Immature natural killer cell (primary cell): ENCODE data around the gene PTMS. TPM values are rescaled to one million over a fixed set of nuclear protein-coding genes. Genes with fewer than 3 reads are reported as not detected.
A peak's percentile ranks its signal among the peaks of the same experiment; 100 is the strongest.

ENCODE experiments used
- DNase-seq, 3 donors: peaks; one replicate each; pipeline ENCODE4 v3.0.0; 2022; ENCODE audit warnings: mixed read lengths in 1 of 3
- H3K27ac Mint-ChIP-seq, 6 donors: one replicate each; pipeline ENCODE4 v1.8.0; 2020; ENCODE audit warnings: mixed read lengths in 6 of 6, mild to moderate bottlenecking in 5 of 6, inconsistent platforms in 4 of 6, moderate library complexity in 3 of 6
- H3K27me3 Mint-ChIP-seq, 3 donors: one replicate each; pipeline ENCODE4 v1.8.0; 2020 to 2021; ENCODE audit warnings: low read depth in 3 of 3, mild to moderate bottlenecking in 3 of 3, mixed read lengths in 3 of 3, moderate library complexity in 3 of 3, inconsistent platforms in 1 of 3
- H3K36me3 Mint-ChIP-seq, 3 donors: one replicate each; pipeline ENCODE4 v1.8.0; 2020; ENCODE audit warnings: mixed read lengths in 3 of 3, inconsistent platforms in 2 of 3, mild to moderate bottlenecking in 2 of 3
- H3K4me1 Mint-ChIP-seq, 2 donors: one replicate each; pipeline ENCODE4 v1.8.0; 2020; ENCODE audit warnings: inconsistent platforms in 2 of 2, mild to moderate bottlenecking in 2 of 2, mixed read lengths in 2 of 2, moderate library complexity in 1 of 2
- H3K4me3 Mint-ChIP-seq, 5 donors: one replicate each; pipeline ENCODE4 v1.8.0; 2020; ENCODE audit warnings: mild to moderate bottlenecking in 5 of 5, mixed read lengths in 5 of 5, inconsistent platforms in 3 of 5, moderate library complexity in 3 of 5
- H3K9me3 Mint-ChIP-seq, 6 donors: one replicate each; pipeline ENCODE4 v1.8.0; 2020; ENCODE audit warnings: mild to moderate bottlenecking in 6 of 6, mixed read lengths in 6 of 6, inconsistent platforms in 4 of 6, moderate library complexity in 3 of 6
- polyA plus RNA-seq, 3 donors: library from polyadenylated mRNA; unstranded; fragments of 300-500 nt; fragmentation: Illumina TruSeq; gene quantifications; one replicate each; pipeline ENCODE4 v1.2.3, GENCODE V29; 2021

PTMS gene, protein sequence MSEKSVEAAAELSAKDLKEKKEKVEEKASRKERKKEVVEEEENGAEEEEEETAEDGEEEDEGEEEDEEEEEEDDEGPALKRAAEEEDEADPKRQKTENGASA
- polyA plus RNA-seq, result 1 to 10 TPM in 2 of 3 donors, under 1 TPM in 1; 0.40 to 8.0 (median 4.9) TPM

DNA sequence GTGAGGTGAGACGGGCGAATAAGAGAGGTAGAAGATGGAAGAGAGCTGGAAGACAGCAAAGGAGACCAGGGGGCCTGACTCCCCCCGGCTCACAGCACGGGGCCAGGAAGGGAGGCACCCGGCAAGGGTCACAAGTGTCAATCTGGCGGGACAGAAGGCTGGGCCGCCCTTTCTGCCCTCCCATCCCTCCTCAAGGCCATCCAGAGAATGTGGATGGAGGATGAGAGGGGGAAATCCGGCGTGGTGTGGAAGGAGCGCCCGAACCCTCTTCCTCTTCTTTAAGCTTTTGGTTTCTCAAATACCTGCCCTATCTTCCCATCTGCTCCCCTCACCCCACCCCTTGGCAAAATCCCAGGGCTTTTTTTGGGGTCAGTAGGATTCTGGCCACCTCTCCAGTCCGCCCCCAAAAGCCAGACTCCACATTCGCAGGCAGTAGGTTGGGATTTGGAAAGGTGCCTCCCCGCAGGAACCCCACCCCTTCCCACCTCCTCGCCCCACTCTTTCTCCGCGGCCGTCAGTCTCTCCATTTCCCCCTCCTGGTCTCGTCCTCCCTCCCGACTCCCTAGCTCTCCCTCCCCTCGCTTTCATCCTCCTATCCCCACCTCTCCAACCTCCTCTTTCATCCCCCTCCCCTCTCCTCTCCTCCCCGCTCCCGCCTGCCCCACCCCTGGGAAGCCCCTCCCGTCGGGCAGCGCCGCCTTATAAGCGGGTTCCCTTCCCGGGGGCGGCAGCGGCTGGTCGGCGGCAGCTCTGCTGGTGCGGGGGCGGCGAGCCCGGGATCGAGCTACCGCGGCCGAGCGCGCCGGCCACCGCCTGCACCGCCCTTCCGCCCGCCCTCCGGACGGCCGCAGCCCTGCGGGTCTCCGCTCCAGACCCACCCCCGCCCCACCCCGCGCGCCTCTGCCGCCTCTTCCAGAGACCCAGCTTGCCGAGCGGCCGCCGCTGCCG is at the start of gene PTMS:
Gene PTMS (plus strand): TSS at position 730 of the 948 bp plus-strand sequence. CDS start 343 bp downstream, outside the sequence.
- H3K9me3 Mint-ChIP-seq, result no peaks in the 10 kb centered on the region
- H3K27ac Mint-ChIP-seq, result peak within 1 kb of the TSS in 4 of 6 donors; percentile 30 to 83 (median 46)
- peaks cover 26 to 31% of the 10 kb centered on the region in 2 donors for H3K4me1 Mint-ChIP-seq
- no peak for DNase-seq
- H3K27me3 Mint-ChIP-seq, result peaks cover 14 to 19% (median 15%) of the 10 kb centered on the region in 3 donors
- peak within 1 kb of the TSS; percentile 80 to 88 (median 86) for H3K4me3 Mint-ChIP-seq
- H3K36me3 Mint-ChIP-seq, result no peaks in the 10 kb centered on the region

DNA sequence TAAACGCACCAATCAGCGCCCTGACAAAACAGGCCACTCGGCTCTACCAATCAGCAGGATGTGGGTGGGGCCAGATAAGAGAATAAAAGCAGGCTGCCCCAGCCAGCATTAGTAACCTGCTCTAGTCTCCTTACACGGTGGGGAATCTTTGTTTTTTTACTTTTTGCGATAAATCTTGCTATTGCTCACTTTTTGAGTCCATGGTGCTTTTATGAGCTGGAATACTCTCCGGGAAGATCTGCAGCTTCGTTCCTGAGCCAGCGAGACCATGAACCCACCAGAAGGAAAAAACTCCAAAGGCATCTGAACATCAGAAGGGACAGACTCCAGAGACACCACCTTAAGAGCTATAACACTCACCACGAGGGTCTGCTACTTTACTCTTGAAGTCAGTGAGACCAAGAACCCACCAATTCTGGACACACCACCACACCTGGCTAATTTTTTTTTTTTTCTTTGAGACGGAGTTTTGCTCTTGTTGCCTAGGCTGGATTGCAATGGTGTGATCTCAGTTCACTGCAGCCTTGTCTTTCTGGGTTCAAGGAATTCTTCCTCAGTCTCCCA is 49.2 kb upstream of the PTMS start:
- no peak for DNase-seq
- Mint-ChIP-seq H3K9me3 (no peaks in the 10 kb centered on the region), H3K27me3 (peaks cover 0 to 8% (median 4%) of the 10 kb centered on the region in 3 donors), H3K36me3 (no peaks in the 10 kb centered on the region), H3K4me3 (no peak overlapping the region), H3K4me1 (no peaks in the 10 kb centered on the region), H3K27ac (no peak overlapping the region)

- peak overlapping the region in 2 of 5 donors; percentile 92 to 96 for H3K4me3 Mint-ChIP-seq
- H3K27ac Mint-ChIP-seq, result peak overlapping the region in 2 of 6 donors; percentile 5 to 66
- peaks cover 24 to 33% of the 10 kb centered on the region in 2 donors for H3K4me1 Mint-ChIP-seq
- peaks cover 9 to 13% (median 12%) of the 10 kb centered on the region in 3 donors for H3K27me3 Mint-ChIP-seq
- no peak for DNase-seq
- H3K9me3 Mint-ChIP-seq, result peaks cover 0 to 2% (median 0%) of the 10 kb centered on the region in 6 donors
- H3K36me3 Mint-ChIP-seq, result peaks cover 0 to 5% (median 5%) of the 10 kb centered on the region in 3 donors
Observed at GRCh38 chr12:6722863-6723262, 43.3 kb upstream of the PTMS start.

GRCh38 chr12:6723607-6724408 is 42.4 kb upstream of the PTMS start, which contains the start of gene COPS7A:
COPS7A (plus strand) TSS chr12:6724046; CDS start chr12:6724657, 611 bp downstream.
- Mint-ChIP-seq H3K9me3 (peaks cover 0 to 2% (median 0%) of the 10 kb centered on the region in 6 donors), H3K4me3 (peak within 1 kb of the TSS; percentile 87 to 98 (median 92)), H3K4me1 (peaks cover 24 to 33% of the 10 kb centered on the region in 2 donors), H3K36me3 (peaks cover 0 to 11% (median 10%) of the 10 kb centered on the region in 3 donors), H3K27me3 (peaks cover 9 to 13% (median 12%) of the 10 kb centered on the region in 3 donors), H3K27ac (peak within 1 kb of the TSS; percentile 91 to 99 (median 98))
- peak; percentile 97 to 98 (median 97) for DNase-seq

DNA sequence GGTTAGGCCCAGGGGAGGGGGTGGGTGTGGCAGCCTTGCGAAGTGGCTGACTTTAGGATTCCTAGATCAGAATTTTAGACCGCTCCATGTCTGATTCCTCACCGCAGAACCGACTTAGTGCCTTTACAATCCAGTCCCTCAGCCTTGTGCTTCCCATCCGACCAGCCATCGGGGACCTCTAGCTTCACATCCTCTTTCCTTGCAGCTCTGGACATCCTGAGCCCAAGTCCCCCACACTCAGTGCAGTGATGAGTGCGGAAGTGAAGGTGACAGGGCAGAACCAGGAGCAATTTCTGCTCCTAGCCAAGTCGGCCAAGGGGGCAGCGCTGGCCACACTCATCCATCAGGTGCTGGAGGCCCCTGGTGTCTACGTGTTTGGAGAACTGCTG is 41.8 kb upstream of the PTMS start:
- DNase-seq, result peak in 1 of 3 donors; percentile 26
- H3K4me3 Mint-ChIP-seq, result peak overlapping the region; percentile 87 to 98 (median 92)
- peaks cover 0 to 2% (median 0%) of the 10 kb centered on the region in 6 donors for H3K9me3 Mint-ChIP-seq
- peaks cover 24 to 33% of the 10 kb centered on the region in 2 donors for H3K4me1 Mint-ChIP-seq
- H3K27ac Mint-ChIP-seq, result peak overlapping the region; percentile 91 to 99 (median 98)
- H3K36me3 Mint-ChIP-seq, result peaks cover 2 to 17% (median 12%) of the 10 kb centered on the region in 3 donors
- H3K27me3 Mint-ChIP-seq, result peaks cover 9 to 12% (median 11%) of the 10 kb centered on the region in 3 donors

- H3K9me3 Mint-ChIP-seq, result peaks cover 0 to 2% (median 0%) of the 10 kb centered on the region in 6 donors
- H3K27me3 Mint-ChIP-seq, result peaks cover 9 to 11% (median 9%) of the 10 kb centered on the region in 3 donors
- DNase-seq, result no peak
- H3K4me1 Mint-ChIP-seq, result peaks cover 24 to 33% of the 10 kb centered on the region in 2 donors
- peak overlapping the region; percentile 39 to 92 (median 54) for H3K4me3 Mint-ChIP-seq
- H3K36me3 Mint-ChIP-seq, result peaks cover 9 to 27% (median 12%) of the 10 kb centered on the region in 3 donors
- peak overlapping the region; percentile 10 to 76 (median 56) for H3K27ac Mint-ChIP-seq
Observed at GRCh38 chr12:6725350-6725749, 40.8 kb upstream of the PTMS start.

DNA sequence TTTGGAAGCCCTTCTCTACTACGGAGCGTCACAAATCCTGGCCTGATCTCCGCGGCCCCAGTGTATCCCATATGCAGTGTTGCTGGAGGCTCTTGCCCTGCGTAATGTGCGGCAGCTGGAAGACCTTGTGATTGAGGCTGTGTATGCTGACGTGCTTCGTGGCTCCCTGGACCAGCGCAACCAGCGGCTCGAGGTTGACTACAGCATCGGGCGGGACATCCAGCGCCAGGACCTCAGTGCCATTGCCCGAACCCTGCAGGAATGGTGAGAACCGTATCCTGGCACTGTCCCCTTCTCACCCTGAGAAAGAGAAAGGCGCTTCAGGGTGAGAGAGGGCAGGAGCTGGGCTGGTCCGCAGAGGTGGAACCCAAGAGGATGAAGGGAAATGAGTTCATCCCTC is 37.0 kb upstream of the PTMS start:
- no peak for DNase-seq
- Mint-ChIP-seq H3K9me3 (no peaks in the 10 kb centered on the region), H3K4me3 (no peak overlapping the region), H3K27me3 (peaks cover 0 to 3% (median under 1%) of the 10 kb centered on the region in 3 donors), H3K27ac (no peak overlapping the region), H3K4me1 (peaks cover 16 to 23% of the 10 kb centered on the region in 2 donors), H3K36me3 (peaks cover 17 to 37% (median 17%) of the 10 kb centered on the region in 3 donors)

DNA sequence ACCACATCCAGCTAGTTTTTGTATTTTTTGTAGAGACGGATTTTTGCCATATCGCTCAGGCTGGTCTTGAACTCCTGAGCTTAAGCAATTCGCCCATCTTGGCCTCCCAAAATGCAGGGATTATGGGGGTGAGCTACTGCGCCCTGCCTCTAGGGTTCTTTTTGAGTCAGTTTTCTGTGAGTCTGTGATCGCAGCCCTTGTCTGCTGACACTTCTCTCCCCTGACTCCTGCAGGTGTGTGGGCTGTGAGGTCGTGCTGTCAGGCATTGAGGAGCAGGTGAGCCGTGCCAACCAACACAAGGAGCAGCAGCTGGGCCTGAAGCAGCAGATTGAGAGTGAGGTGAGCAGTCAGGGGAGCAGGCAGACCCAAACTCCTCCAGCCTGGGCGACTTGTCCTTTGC is 36.0 kb upstream of the PTMS start:
- Mint-ChIP-seq H3K4me3 (no peak overlapping the region), H3K9me3 (no peaks in the 10 kb centered on the region), H3K27ac (peak overlapping the region in 1 of 6 donors; percentile 57), H3K4me1 (peaks cover 10 to 15% of the 10 kb centered on the region in 2 donors), H3K36me3 (peaks cover 17 to 37% (median 17%) of the 10 kb centered on the region in 3 donors), H3K27me3 (no peaks in the 10 kb centered on the region)
- DNase-seq, result no peak

DNA sequence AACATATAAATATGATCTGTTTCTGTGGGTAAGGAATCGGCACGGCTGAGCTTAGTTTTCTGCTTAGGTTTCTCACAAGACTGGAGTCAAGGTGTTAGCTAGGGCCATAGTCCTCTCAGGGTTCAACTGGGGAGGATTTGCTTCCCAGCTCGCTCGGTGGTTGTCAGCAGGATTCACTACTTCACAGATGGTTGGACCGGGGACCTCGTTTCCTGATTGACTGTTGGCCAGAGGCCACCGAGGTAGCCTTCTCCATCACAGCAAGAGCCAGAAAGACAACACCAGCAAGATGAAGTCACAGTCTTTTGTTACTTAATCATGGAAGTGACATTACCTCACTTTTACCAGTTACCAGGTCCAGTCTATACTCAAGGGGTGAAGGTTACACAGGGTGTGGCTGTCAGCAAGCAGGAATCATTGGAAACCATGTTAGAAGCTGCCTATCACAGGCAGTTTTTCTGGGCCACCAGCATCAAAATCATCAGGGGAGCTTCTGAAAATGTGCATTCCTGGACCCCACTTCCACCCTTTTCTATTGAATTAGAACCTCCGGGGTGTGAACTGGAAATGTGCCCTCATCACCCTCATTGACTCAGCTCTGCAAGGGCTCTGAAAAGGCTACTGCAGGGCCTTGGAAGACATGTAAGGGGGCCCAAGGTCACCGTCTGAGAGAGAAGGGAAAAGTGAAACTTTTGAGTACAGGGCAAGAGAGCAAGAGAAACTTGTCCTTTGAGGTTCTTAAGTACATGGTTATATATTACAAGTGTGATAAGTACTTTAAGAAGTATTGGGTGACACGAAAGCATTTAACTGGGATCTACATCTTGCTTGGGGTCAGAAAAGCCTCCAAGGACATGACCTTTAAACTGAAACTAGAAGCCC is 31.4 kb upstream of the PTMS start:
- Mint-ChIP-seq H3K9me3 (no peaks in the 10 kb centered on the region), H3K27me3 (no peaks in the 10 kb centered on the region), H3K4me3 (no peak overlapping the region), H3K27ac (no peak overlapping the region), H3K4me1 (peaks cover 4 to 6% of the 10 kb centered on the region in 2 donors), H3K36me3 (peaks cover 6 to 17% (median 12%) of the 10 kb centered on the region in 3 donors)
- no peak for DNase-seq

GRCh38 chr12:6735448-6736191 is 30.5 kb upstream of the PTMS start:
- no peaks in the 10 kb centered on the region for H3K9me3 Mint-ChIP-seq
- peak; percentile 10 to 45 (median 30) for DNase-seq
- H3K27me3 Mint-ChIP-seq, result no peaks in the 10 kb centered on the region

DNA sequence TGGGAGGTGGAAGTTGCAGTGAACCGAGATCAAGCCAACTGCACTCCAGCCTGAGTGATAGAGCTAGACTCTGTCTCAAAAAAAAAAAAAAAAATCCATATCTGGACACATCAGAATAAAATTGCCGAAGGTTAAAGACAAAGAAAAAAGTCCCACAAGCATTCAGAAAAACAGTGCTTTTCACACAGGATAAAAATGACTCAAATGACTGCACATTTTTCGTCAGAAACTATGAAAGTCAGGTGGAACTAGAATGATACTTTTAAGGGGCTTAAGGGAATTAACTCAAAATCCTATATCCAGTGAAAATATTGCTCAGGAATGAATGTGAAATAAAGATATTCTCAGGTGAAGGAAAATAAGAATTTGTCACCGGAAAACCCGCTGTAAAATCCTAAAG is 29.4 kb upstream of the PTMS start:
- DNase-seq, result no peak
- peaks cover 4 to 6% of the 10 kb centered on the region in 2 donors for H3K4me1 Mint-ChIP-seq
- H3K9me3 Mint-ChIP-seq, result no peaks in the 10 kb centered on the region
- H3K27me3 Mint-ChIP-seq, result peaks cover 0 to 2% (median 0%) of the 10 kb centered on the region in 3 donors
- no peak overlapping the region for H3K4me3 Mint-ChIP-seq
- H3K27ac Mint-ChIP-seq, result no peak overlapping the region
- H3K36me3 Mint-ChIP-seq, result no peaks in the 10 kb centered on the region

More at GRCh38 chr12:6735448-6736191, 30.5 kb upstream of the PTMS start:
- H3K4me3 Mint-ChIP-seq, result no peak overlapping the region
- peaks cover 6 to 9% (median 7%) of the 10 kb centered on the region in 3 donors for H3K36me3 Mint-ChIP-seq
- H3K27ac Mint-ChIP-seq, result peak overlapping the region in 2 of 6 donors; percentile 8 to 51
- peaks cover 4 to 6% of the 10 kb centered on the region in 2 donors for H3K4me1 Mint-ChIP-seq
